H1 (cell line): ENCODE measurements around the gene PHF24. TPM values are rescaled to one million over a fixed set of nuclear protein-coding genes. Genes with fewer than 3 reads are reported as not detected.

Source experiments
- CTCF ChIA-PET: fragments of 300-600 bp; sonication (Branson Sonifier 250); formaldehyde crosslinking; loops from one replicate; lab custom pipeline; 2021; ENCODE audit not compliant: partially characterized antibody; lab: Charles Lee
- POLR2A ChIA-PET: fragments of 300-600 bp; sonication (Branson Sonifier 250); formaldehyde crosslinking; loops from one replicate; lab custom pipeline; 2021; ENCODE audit warnings: inconsistent platforms; ENCODE audit not compliant: partially characterized antibody; lab: Charles Lee
- DNase-seq, 2 experiments: peaks; one replicate each; pipeline versions ENCODE4 v3.0.0 to v3.0.0-alpha.2; 2010 to 2022; ENCODE audit warnings: low spot score in 2 of 2, low read depth in 1 of 2, mixed read lengths in 1 of 2
- FAIRE-seq: peaks from 2 replicates; lab custom pipeline; 2011; peaks lifted over from hg19 to GRCh38; lab: Jason Lieb, UNC
- H2AFZ ChIP-seq: 2 replicates; pipeline ENCODE4 v1.8.1; 2012; ENCODE audit warnings: low read length, inconsistent platforms
- H2AK5ac ChIP-seq: 2 replicates; pipeline ENCODE4 v1.6.1; 2013; ENCODE audit warnings: low read depth, low read length
- H2BK120ac ChIP-seq: replicated peaks from 2 replicates; pipeline ENCODE3; 2013; ENCODE audit warnings: low read depth, low read length, inconsistent platforms
- H2BK12ac ChIP-seq: 2 replicates; pipeline ENCODE4 v1.6.1; 2013; ENCODE audit warnings: low read depth, low read length
- H2BK15ac ChIP-seq: 2 replicates; pipeline ENCODE4 v1.6.1; 2013; ENCODE audit warnings: low read length
- H2BK20ac ChIP-seq: 2 replicates; pipeline ENCODE4 v1.6.1; 2013; ENCODE audit warnings: low read length
- H2BK5ac ChIP-seq: 2 replicates; pipeline ENCODE4 v1.6.1; 2013; ENCODE audit warnings: low read depth, low read length
- H3K14ac ChIP-seq: 2 replicates; pipeline ENCODE4 v1.6.1; 2013; ENCODE audit warnings: inconsistent platforms; ENCODE audit not compliant: insufficient read length
- H3K18ac ChIP-seq: 2 replicates; pipeline ENCODE4 v1.6.1; 2013; ENCODE audit warnings: low read length; ENCODE audit errors: extremely low read depth
- H3K23ac ChIP-seq: 2 replicates; pipeline ENCODE4 v1.6.1; 2013; ENCODE audit warnings: inconsistent platforms; ENCODE audit not compliant: insufficient read length
- H3K23me2 ChIP-seq: 2 replicates; pipeline ENCODE4 v1.6.1; 2013; ENCODE audit warnings: low read depth, low read length
- H3K27ac ChIP-seq: 2 replicates; pipeline ENCODE4 v1.6.1; 2011; ENCODE audit warnings: low read depth, low read length, inconsistent platforms
- H3K27me3 ChIP-seq, 4 experiments: replicated peaks in 1 of 4; 1 replicate in 1 of 4; 2 replicates in 3 of 4; pipeline versions ENCODE4 v1.6.1 to v1.8.1; 2011 to 2013; ENCODE audit warnings: low read length in 3 of 4, mild to moderate bottlenecking in 3 of 4, inconsistent platforms in 2 of 4, mixed read lengths in 2 of 4, moderate library complexity in 1 of 4; ENCODE audit not compliant: control insufficient read depth in 3 of 4, insufficient read depth in 3 of 4; ENCODE audit errors: extremely low read depth in 1 of 4
- H3K36me3 ChIP-seq, 4 experiments: 2 replicates each; pipeline versions ENCODE4 v1.6.1 to v1.8.1; 2011 to 2013; ENCODE audit warnings: mild to moderate bottlenecking in 4 of 4, low read length in 3 of 4, moderate library complexity in 2 of 4, control low read depth in 1 of 4, inconsistent platforms in 1 of 4; ENCODE audit not compliant: insufficient read depth in 4 of 4, control insufficient read depth in 2 of 4
- H3K4ac ChIP-seq: replicated peaks from 2 replicates; pipeline ENCODE3; 2013; ENCODE audit warnings: low read length, low read depth, mixed read lengths, inconsistent platforms; ENCODE audit not compliant: insufficient read length
- H3K4me1 ChIP-seq, 4 experiments: replicated peaks in 1 of 4; 1 replicate in 1 of 4; 2 replicates in 3 of 4; pipeline versions ENCODE4 v1.6.1 to v1.8.1; 2011 to 2013; ENCODE audit warnings: low read length in 3 of 4, inconsistent platforms in 2 of 4, mixed read lengths in 1 of 4; ENCODE audit not compliant: insufficient read depth in 4 of 4, control insufficient read depth in 3 of 4
- H3K4me2 ChIP-seq, 2 experiments: 2 replicates each; pipeline versions ENCODE4 v1.6.1 to v1.8.1; 2011 to 2013; ENCODE audit warnings: low read depth in 2 of 2, low read length in 2 of 2, control low read depth in 1 of 2, inconsistent platforms in 1 of 2, mild to moderate bottlenecking in 1 of 2; ENCODE audit not compliant: insufficient read depth in 1 of 2
- H3K4me3 ChIP-seq, 4 experiments: fragments of 200-600, 300-600 bp in 1 of 4; sonication (generic), shearing (Covaris generic), sonication (Bioruptor Twin) in 1 of 4; 2 replicates each; pipeline versions ENCODE4 v1.5.1 to v1.8.1; 2011 to 2016; ENCODE audit warnings: low read length in 4 of 4, low read depth in 3 of 4, control low read depth in 2 of 4, inconsistent platforms in 2 of 4, mild to moderate bottlenecking in 2 of 4, mixed read lengths in 1 of 4, moderate library complexity in 1 of 4; ENCODE audit not compliant: insufficient read depth in 2 of 4; ENCODE audit errors: extremely low read depth in 1 of 4
- H3K56ac ChIP-seq: replicated peaks from 2 replicates; pipeline ENCODE3; 2013; ENCODE audit warnings: low read depth, mild to moderate bottlenecking, mixed read lengths, low read length, inconsistent platforms; ENCODE audit not compliant: insufficient read length
- H3K79me1 ChIP-seq: 2 replicates; pipeline ENCODE4 v1.6.1; 2013; ENCODE audit warnings: low read depth, low read length, control low read depth
- H3K79me2 ChIP-seq, 2 experiments: 2 replicates each; pipeline versions ENCODE4 v1.6.1 to v1.8.1; 2012 to 2013; ENCODE audit warnings: low read length in 2 of 2, mild to moderate bottlenecking in 2 of 2, inconsistent platforms in 1 of 2; ENCODE audit not compliant: insufficient read depth in 2 of 2, control insufficient read depth in 1 of 2
- H3K9ac ChIP-seq, 4 experiments: replicated peaks in 1 of 4; 1 replicate in 1 of 4; 2 replicates in 3 of 4; pipeline versions ENCODE4 v1.6.1 to v1.8.1; 2011 to 2013; ENCODE audit warnings: low read depth in 3 of 4, low read length in 3 of 4, control low read depth in 2 of 4, mild to moderate bottlenecking in 2 of 4, moderate library complexity in 2 of 4, inconsistent platforms in 1 of 4; ENCODE audit errors: extremely low read depth in 1 of 4
- H3K9me3 ChIP-seq, 2 experiments: 2 replicates each; pipeline versions ENCODE4 v1.6.1 to v1.8.1; 2012 to 2013; ENCODE audit warnings: mild to moderate bottlenecking in 2 of 2, moderate library complexity in 2 of 2, control low read depth in 1 of 2, inconsistent platforms in 1 of 2, low read depth in 1 of 2, low read length in 1 of 2, mixed read lengths in 1 of 2; ENCODE audit not compliant: insufficient read depth in 2 of 2
- H4K20me1 ChIP-seq, 2 experiments: replicated peaks in 1 of 2; 2 replicates each; pipeline versions ENCODE3 to v1.8.1; 2011 to 2013; ENCODE audit warnings: inconsistent platforms in 2 of 2, low read length in 2 of 2, mild to moderate bottlenecking in 1 of 2; ENCODE audit not compliant: insufficient read depth in 2 of 2, control insufficient read depth in 1 of 2
- H4K5ac ChIP-seq: 2 replicates; pipeline ENCODE4 v1.6.1; 2013; ENCODE audit warnings: low read length, low read depth, mixed read lengths, inconsistent platforms; ENCODE audit not compliant: insufficient read length
- H4K8ac ChIP-seq: 2 replicates; pipeline ENCODE4 v1.8.0; 2013; ENCODE audit warnings: mild to moderate bottlenecking, moderate library complexity, low read length, inconsistent platforms; ENCODE audit not compliant: insufficient read depth; ENCODE audit errors: extremely low read depth
- H4K91ac ChIP-seq: replicated peaks from 2 replicates; pipeline ENCODE3; 2013; ENCODE audit warnings: low read length, mixed read lengths, inconsistent platforms; ENCODE audit not compliant: insufficient read length
- BRCA1 ChIP-seq: IDR thresholded peaks from 2 replicates; pipeline ENCODE4 v1.6.1; 2012; ENCODE audit warnings: low read depth, low read length, improper control_type of control experiment
- CHD2 ChIP-seq: IDR thresholded peaks from 2 replicates; pipeline ENCODE4 v1.6.1; 2012; ENCODE audit warnings: low read length, improper control_type of control experiment
- HDAC6 ChIP-seq: IDR thresholded peaks from one replicate; pipeline ENCODE4 v1.7.1; 2012; ENCODE audit warnings: low read depth, mild to moderate bottlenecking, inconsistent platforms, low read length, moderate library complexity
- MAFK ChIP-seq: IDR thresholded peaks from 2 replicates; pipeline ENCODE4 v1.6.1; 2012; ENCODE audit warnings: low read depth, mild to moderate bottlenecking, improper control_type of control experiment, low read length
- PHF8 ChIP-seq: fragments of 200-600 bp; sonication (generic); conservative IDR thresholded peaks from 2 replicates; pipeline ENCODE4 v1.7.1; 2012; ENCODE audit warnings: low read depth, mild to moderate bottlenecking, inconsistent platforms, low read length, moderate library complexity
- POLR2AphosphoS5 ChIP-seq: IDR thresholded peaks from 2 replicates; pipeline ENCODE4 v1.6.1; 2011; ENCODE audit warnings: low read depth, low read length
- POU5F1 ChIP-seq: IDR thresholded peaks from 2 replicates; pipeline ENCODE4 v1.6.1; 2011; ENCODE audit warnings: low read depth, mild to moderate bottlenecking, low read length, moderate library complexity
- SAP30 ChIP-seq: fragments of 300-600 bp; sonication (generic); IDR thresholded peaks from 2 replicates; pipeline ENCODE4 v1.7.1; 2012; ENCODE audit warnings: low read length, moderate library complexity, mild to moderate bottlenecking, inconsistent platforms; ENCODE audit not compliant: insufficient read depth, insufficient replicate concordance
- SP2 ChIP-seq: IDR thresholded peaks from 2 replicates; pipeline ENCODE4 v1.6.1; 2012; ENCODE audit warnings: mild to moderate bottlenecking, low read length, inconsistent platforms
- SRF ChIP-seq: IDR thresholded peaks from 2 replicates; pipeline ENCODE4 v1.6.1; 2011; ENCODE audit warnings: mild to moderate bottlenecking, low read depth, low read length, moderate library complexity
- WGBS, 2 experiments: shearing (Covaris generic) in 1 of 2; methylation state at CpG; one replicate each; pipeline versions ENCODE4 v1.1.6 to v1.1.7; 2013 to 2015; ENCODE audit warnings: low lambda C conversion rate in 2 of 2, mixed read lengths in 2 of 2, inconsistent platforms in 1 of 2, low coverage in 1 of 2, missing lambda C conversion rate in 1 of 2; ENCODE audit not compliant: insufficient replicate concordance in 2 of 2, insufficient coverage in 1 of 2, insufficient read length in 1 of 2; ENCODE audit errors: extremely low coverage in 1 of 2, missing lambda C conversion rate in 1 of 2; 5-methylcytosine and 5-hydroxymethylcytosine counted together
- long read RNA-seq, 2 experiments: library from RNA in 1 of 2; library from capped mRNA in 1 of 2; stranded (forward); transcript quantifications; one replicate each; pipeline ENCODE4 v2.0.0, GENCODE V29; 2021; ENCODE audit warnings: inconsistent platforms in 1 of 2
- polyA minus RNA-seq, 3 experiments: library from RNA; depleted of rRNA, polyadenylated mRNA; stranded (reverse); fragments of >200 nt; gene quantifications; 1 replicate in 2 of 3; 2 replicates in 1 of 3; pipeline ENCODE4 v1.2.3, GENCODE V29; 2011
- polyA plus RNA-seq, 7 experiments: library from polyadenylated mRNA; depleted of rRNA in 3 of 7; stranded (reverse) in 5 of 7; unstranded in 2 of 7; fragments of >200 nt in 5 of 7; fragments of 200-250 nt in 2 of 7; gene quantifications; 1 replicate in 5 of 7; 2 replicates in 1 of 7; 4 replicates in 1 of 7; pipeline versions ENCODE4 v1.2.1 to v1.2.3, GENCODE V29; 2011 to 2013; ENCODE audit warnings: missing spikeins in 2 of 7, mixed read lengths in 2 of 7
- total RNA-seq: library from RNA; stranded (reverse); fragmentation: NEBNext Ultra II Directional; extraction: Animal tissue kit (Norgen Biotek cat#: 25700); gene quantifications from 2 replicates; pipeline ENCODE4 v1.2.1, GENCODE V29; 2021

The PHF24 gene
- total RNA-seq (0.35 and 1.0 TPM in 2 replicates), polyA plus RNA-seq (2011; rRNA removed) (0.13 and 0.29 TPM in 2 replicates), polyA minus RNA-seq (2011; rRNA and poly(A)+ RNA removed) (0.41 and 0.63 TPM in 2 replicates)
- 0.26 TPM for polyA plus RNA-seq (2011; cell fraction: cytosol; rRNA removed)
- polyA plus RNA-seq (2011; cell fraction: nucleus; rRNA removed), result 0.57 TPM
- 0.19 to 0.42 TPM (median 0.31 TPM) in 4 replicates for polyA plus RNA-seq (2012, experiment 1 of 2)
- 0.25 TPM for polyA plus RNA-seq (2012, experiment 2 of 2)
- 0.30 TPM for polyA plus RNA-seq (2013, experiment 1 of 2)
- polyA plus RNA-seq (2013, experiment 2 of 2), result 0.22 TPM
- not detected for polyA minus RNA-seq (2011; cell fraction: cytosol; rRNA and poly(A)+ RNA removed)
- polyA minus RNA-seq (2011; cell fraction: nucleus; rRNA and poly(A)+ RNA removed), result 0.40 TPM
- long read RNA-seq, experiment 1, partial matches to known transcripts, result 0 of 1 reads
- long read RNA-seq, experiment 1, other reads (novel, unspliced or antisense), result 1 of 1 reads
- long read RNA-seq, experiment 2, result 0 reads

DNA sequence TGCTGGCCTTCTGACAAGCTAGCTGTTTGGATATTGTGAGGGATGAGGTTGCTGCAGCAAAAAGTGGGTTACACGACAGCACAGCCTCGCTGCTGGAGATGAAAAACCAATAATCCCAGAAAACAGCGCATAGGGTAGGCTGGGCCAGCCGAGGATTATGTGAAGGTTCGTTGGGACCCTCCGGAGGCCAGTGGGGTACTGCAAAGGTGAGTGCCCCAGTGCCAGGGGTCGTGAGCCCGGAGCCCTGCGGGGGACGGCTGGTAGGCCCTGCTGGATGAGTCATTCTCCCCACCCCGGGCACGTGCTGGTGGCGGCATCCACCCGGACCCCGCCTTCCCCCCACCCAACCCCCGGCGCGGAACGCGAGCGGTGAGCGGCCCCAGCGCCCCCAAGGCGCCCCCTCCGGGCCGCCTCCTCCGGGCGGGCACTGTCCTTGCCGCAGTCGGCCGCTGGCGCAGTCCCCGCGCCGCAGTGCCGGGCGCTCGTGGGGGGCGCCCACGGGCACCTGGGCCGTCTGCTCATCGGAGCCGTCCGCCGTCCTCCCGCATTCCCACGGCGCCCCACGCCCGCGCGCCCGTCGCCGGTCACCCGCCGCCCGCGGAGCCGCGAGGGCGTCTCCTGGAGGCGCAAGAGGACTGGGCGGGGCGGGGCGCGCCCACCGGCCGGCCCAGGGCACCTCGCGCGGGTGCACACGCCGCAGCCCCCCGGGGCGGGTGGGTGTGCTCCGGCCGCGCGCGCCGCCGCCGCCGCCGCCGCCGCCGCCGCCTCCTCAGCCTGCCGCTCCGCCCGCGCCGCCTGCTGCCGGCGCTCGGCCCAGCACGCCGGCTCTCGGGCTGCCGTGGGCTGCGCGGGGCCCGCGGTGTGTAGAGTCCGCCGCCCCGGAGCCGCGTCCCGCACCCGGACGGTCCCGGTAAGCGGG is at the start of gene PHF24:
Gene PHF24 (plus strand): TSS at position 794 of the 919 bp plus-strand sequence. CDS start 13,014 bp downstream, outside the sequence.
- H3K27me3 ChIP-seq, result peaks cover 1 to 22% (median 9%) of the 10 kb centered on the region in 4 experiments; a peak in 6 of 7 replicates
- peak within 1 kb of the TSS; percentile 71 for H3K4me2 ChIP-seq
- H3K56ac ChIP-seq, result no peak within 1 kb of the TSS
- no peak within 1 kb of the TSS for H2BK15ac ChIP-seq
- H3K23ac ChIP-seq, result no peak within 1 kb of the TSS
- H3K9me3 ChIP-seq, result no peaks in the 10 kb centered on the region
- no peak within 1 kb of the TSS for H2AK5ac ChIP-seq
- no peak within 1 kb of the TSS for H3K27ac ChIP-seq
- H3K18ac ChIP-seq, result 0 out of 2 replicates have a peak within 1 kb of the TSS, but pooled peaks have one; percentile 55
- H3K14ac ChIP-seq, result no peak within 1 kb of the TSS
- H3K4me3 ChIP-seq, result peak within 1 kb of the TSS; percentile 41 to 67 (median 48)
- H3K4me1 ChIP-seq, result peaks cover 0 to 3% (median 1%) of the 10 kb centered on the region in 4 experiments; a peak in 6 of 7 replicates
- H2BK120ac ChIP-seq, result no peak within 1 kb of the TSS
- H2BK12ac ChIP-seq, result no peak within 1 kb of the TSS
- 3% methylated on average over 40 of the region's 116 CpGs; no CpG with 5 or more reads in 1 of the 2 experiments for WGBS, 2 experiments
- no peaks in the 10 kb centered on the region; the same call in 1 of the 2 replicates for H3K23me2 ChIP-seq
- H4K91ac ChIP-seq, result no peak within 1 kb of the TSS
- H2BK20ac ChIP-seq, result no peak within 1 kb of the TSS
- no peak within 1 kb of the TSS for H2BK5ac ChIP-seq
- ChIA-PET CTCF (interaction anchor here (2.0 to 2.1 kb wide), 2 partner anchors 27 kb away, joined by 6 to 9 read pairs; no protein-coding TSS in a partner anchor), POLR2A (no interaction called here)
- no peaks in the 10 kb centered on the region for H4K20me1 ChIP-seq
- no peak within 1 kb of the TSS; a peak in 1 of 7 replicates for H3K9ac ChIP-seq
- H4K8ac ChIP-seq, result peak within 1 kb of the TSS; percentile 75; the same call in 1 of the 2 replicates
- peak in 1 of 2 experiments; percentile 64 for DNase-seq
- no peaks in the 10 kb centered on the region for H3K79me1 ChIP-seq
- FAIRE-seq, result no peak
- no peaks in the 10 kb centered on the region for H3K36me3 ChIP-seq
- H4K5ac ChIP-seq, result peak within 1 kb of the TSS; percentile 24
- H3K4ac ChIP-seq, result no peak within 1 kb of the TSS
- no peaks in the 10 kb centered on the region for H3K79me2 ChIP-seq
- H2AFZ ChIP-seq, result no peak within 1 kb of the TSS
- TF ChIP-seq BRCA1 (no peak), SRF (no peak), POLR2AphosphoS5 (no peak), HDAC6 (no peak), MAFK (no peak), CHD2 (no peak), SP2 (no peak), PHF8 (no peak), SAP30 (no peak), POU5F1 (no peak)
